Suprapubic skin (tissue), 3 donors: Measurements from ENCODE around the gene RPGRIP1L.

ENCODE experiments used
- POLR2A ChIP-seq, 2 donors: fragments of 450-650 bp; IDR thresholded peaks; one replicate each; pipeline ENCODE4 v1.6.1; 2017; ENCODE audit warnings: antibody characterized with exemption in 2 of 2, mild to moderate bottlenecking in 2 of 2, moderate library complexity in 2 of 2
- TF ChIP-seq, protein P1 (sequence below), 2 donors: fragments of 200-600 bp in 1 of 2; fragments of 450-650 bp in 1 of 2; sonication (generic) in 1 of 2; IDR thresholded peaks; one replicate each; pipeline ENCODE4 v1.5.1; 2016 to 2019; ENCODE audit warnings: antibody characterized with exemption in 2 of 2, mild to moderate bottlenecking in 1 of 2, moderate library complexity in 1 of 2

DNA sequence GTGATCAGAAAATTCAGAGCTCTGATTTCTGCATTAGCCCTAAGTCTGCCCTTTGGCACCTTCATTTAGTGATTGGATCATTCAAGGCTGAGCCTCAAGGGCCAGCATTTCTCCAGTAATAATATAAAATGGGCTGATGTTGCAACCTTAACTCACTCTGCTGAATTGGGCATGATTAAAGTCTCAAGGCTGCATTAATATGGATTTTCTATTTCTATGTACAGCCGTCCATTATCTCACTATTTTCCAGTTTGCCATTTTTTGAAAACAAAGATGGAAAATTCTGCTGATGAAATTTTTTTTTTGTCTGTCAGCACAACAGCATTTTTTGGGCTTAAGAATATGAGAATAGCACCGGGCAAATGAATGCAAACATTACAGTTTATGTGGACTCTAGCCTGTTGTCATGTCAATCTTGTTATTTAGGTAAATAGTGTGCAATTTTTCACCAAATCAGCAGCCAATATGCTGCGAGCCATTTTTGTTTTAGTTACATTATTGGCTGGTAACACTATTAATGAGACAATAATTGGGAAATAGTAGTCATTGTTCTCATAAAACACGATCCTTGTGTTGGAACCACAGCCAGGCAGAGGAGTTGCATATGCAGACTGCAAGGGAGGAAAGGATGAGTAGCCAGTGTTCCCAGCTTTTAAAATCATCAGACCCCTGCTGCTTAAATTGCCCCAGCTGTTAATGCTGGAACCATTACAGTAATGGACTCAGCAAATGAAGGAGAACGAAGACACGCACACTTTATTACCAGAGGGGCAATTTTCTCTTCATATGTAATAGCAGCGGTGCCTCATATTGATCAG is 10.8 kb upstream of the RPGRIP1L start:
- TF ChIP-seq, protein P1, sequence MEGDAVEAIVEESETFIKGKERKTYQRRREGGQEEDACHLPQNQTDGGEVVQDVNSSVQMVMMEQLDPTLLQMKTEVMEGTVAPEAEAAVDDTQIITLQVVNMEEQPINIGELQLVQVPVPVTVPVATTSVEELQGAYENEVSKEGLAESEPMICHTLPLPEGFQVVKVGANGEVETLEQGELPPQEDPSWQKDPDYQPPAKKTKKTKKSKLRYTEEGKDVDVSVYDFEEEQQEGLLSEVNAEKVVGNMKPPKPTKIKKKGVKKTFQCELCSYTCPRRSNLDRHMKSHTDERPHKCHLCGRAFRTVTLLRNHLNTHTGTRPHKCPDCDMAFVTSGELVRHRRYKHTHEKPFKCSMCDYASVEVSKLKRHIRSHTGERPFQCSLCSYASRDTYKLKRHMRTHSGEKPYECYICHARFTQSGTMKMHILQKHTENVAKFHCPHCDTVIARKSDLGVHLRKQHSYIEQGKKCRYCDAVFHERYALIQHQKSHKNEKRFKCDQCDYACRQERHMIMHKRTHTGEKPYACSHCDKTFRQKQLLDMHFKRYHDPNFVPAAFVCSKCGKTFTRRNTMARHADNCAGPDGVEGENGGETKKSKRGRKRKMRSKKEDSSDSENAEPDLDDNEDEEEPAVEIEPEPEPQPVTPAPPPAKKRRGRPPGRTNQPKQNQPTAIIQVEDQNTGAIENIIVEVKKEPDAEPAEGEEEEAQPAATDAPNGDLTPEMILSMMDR (IDR thresholded peaks at IDR 0.05): no peak
- no peak for TF ChIP-seq POLR2A (IDR thresholded peaks at IDR 0.05)
